Neuronal stem cell (in vitro differentiated cells): ENCODE data around the gene ANKS1A.
A peak's percentile ranks its signal among the peaks of the same experiment; 100 is the strongest.

ENCODE experiments used
- DNase-seq: peaks from one replicate; pipeline ENCODE4 v3.0.0-alpha.2; 2013; ENCODE audit warnings: low spot score
- H2AFZ ChIP-seq: one replicate; pipeline ENCODE4 v1.6.1; 2013; ENCODE audit warnings: mild to moderate bottlenecking, low read length, inconsistent platforms
- H2AK5ac ChIP-seq: 2 replicates; pipeline ENCODE4 v1.6.1; 2013; ENCODE audit warnings: low read depth, mild to moderate bottlenecking, inconsistent platforms, low read length, moderate library complexity, mixed read lengths
- H2BK120ac ChIP-seq: 2 replicates; pipeline ENCODE4 v1.6.1; 2013; ENCODE audit warnings: low read depth, mild to moderate bottlenecking, inconsistent platforms, low read length, moderate library complexity, mixed read lengths
- H2BK12ac ChIP-seq: one replicate; pipeline ENCODE4 v1.6.1; 2013; ENCODE audit warnings: low read length, inconsistent platforms
- H2BK15ac ChIP-seq: 2 replicates; pipeline ENCODE4 v1.6.1; 2013; ENCODE audit warnings: mild to moderate bottlenecking, low read length, inconsistent platforms, mixed read lengths
- H2BK5ac ChIP-seq: one replicate; pipeline ENCODE4 v1.6.1; 2013; ENCODE audit warnings: inconsistent platforms, mild to moderate bottlenecking, low read length, moderate library complexity
- H3K14ac ChIP-seq: one replicate; pipeline ENCODE4 v1.6.1; 2013; ENCODE audit warnings: low read length, inconsistent platforms
- H3K18ac ChIP-seq: 2 replicates; pipeline ENCODE4 v1.6.1; 2013; ENCODE audit warnings: low read length, inconsistent platforms
- H3K23ac ChIP-seq: 2 replicates; pipeline ENCODE4 v1.6.1; 2013; ENCODE audit warnings: low read depth, mild to moderate bottlenecking, mixed read lengths, low read length, inconsistent platforms; ENCODE audit not compliant: poor library complexity
- H3K27ac ChIP-seq: replicated peaks from 3 replicates; pipeline ENCODE4 v1.5.1; 2013; ENCODE audit warnings: low read length, inconsistent platforms
- H3K27me3 ChIP-seq, 3 experiments: 2 replicates each; pipeline ENCODE4 v1.6.1; 2013; ENCODE audit warnings: low read length in 3 of 3, mild to moderate bottlenecking in 2 of 3, inconsistent platforms in 1 of 3, low read depth in 1 of 3, mixed read lengths in 1 of 3, moderate library complexity in 1 of 3; ENCODE audit not compliant: control insufficient read depth in 3 of 3, insufficient read depth in 3 of 3
- H3K36me3 ChIP-seq, 2 donors: replicated peaks in 1 of 2; 2 replicates each; pipeline ENCODE4 v1.6.1; 2013; ENCODE audit warnings: low read length in 2 of 2; ENCODE audit not compliant: control insufficient read depth in 2 of 2, insufficient read depth in 2 of 2
- H3K4ac ChIP-seq: 2 replicates; pipeline ENCODE4 v1.6.1; 2013; ENCODE audit warnings: inconsistent platforms, mild to moderate bottlenecking, low read length, moderate library complexity
- H3K4me1 ChIP-seq, 2 donors: 1 replicate in 1 of 2; 2 replicates in 1 of 2; pipeline ENCODE4 v1.6.1; 2013; ENCODE audit warnings: low read length in 2 of 2, low read depth in 1 of 2; ENCODE audit not compliant: control insufficient read depth in 2 of 2, insufficient read depth in 1 of 2
- H3K4me2 ChIP-seq: one replicate; pipeline ENCODE4 v1.6.1; 2013; ENCODE audit warnings: mild to moderate bottlenecking, low read length, inconsistent platforms; ENCODE audit not compliant: insufficient read depth, poor library complexity, severe bottlenecking
- H3K4me3 ChIP-seq, 2 donors: 2 replicates each; pipeline ENCODE4 v1.5.1; 2013; ENCODE audit warnings: low read length in 2 of 2, mild to moderate bottlenecking in 2 of 2, inconsistent platforms in 1 of 2, moderate library complexity in 1 of 2
- H3K79me1 ChIP-seq: one replicate; pipeline ENCODE4 v1.6.1; 2013; ENCODE audit warnings: low read depth, mild to moderate bottlenecking, inconsistent platforms, low read length, moderate library complexity
- H3K9ac ChIP-seq: one replicate; pipeline ENCODE4 v1.6.1; 2013; ENCODE audit warnings: mild to moderate bottlenecking, low read depth, low read length, inconsistent platforms; ENCODE audit not compliant: poor library complexity
- H3K9me3 ChIP-seq, 2 donors: replicated peaks in 1 of 2; 2 replicates each; pipeline versions ENCODE3 to v1.6.1; 2013; ENCODE audit warnings: low read length in 2 of 2, mild to moderate bottlenecking in 2 of 2, inconsistent platforms in 1 of 2, low read depth in 1 of 2, mixed read lengths in 1 of 2, moderate library complexity in 1 of 2; ENCODE audit not compliant: control insufficient read depth in 2 of 2, insufficient read depth in 1 of 2
- H4K8ac ChIP-seq: one replicate; pipeline ENCODE4 v1.6.1; 2013; ENCODE audit warnings: low read depth, mild to moderate bottlenecking, inconsistent platforms, low read length, moderate library complexity
- H4K91ac ChIP-seq: one replicate; pipeline ENCODE4 v1.6.1; 2013; ENCODE audit warnings: low read length, low read depth, mild to moderate bottlenecking, inconsistent platforms; ENCODE audit not compliant: poor library complexity
- WGBS, 2 donors: extraction: QIAGEN DNeasy Blood & Tissue Kit; methylation state at CpG; one replicate each; pipeline ENCODE4 v1.1.7; 2013; ENCODE audit warnings: missing lambda C conversion rate in 2 of 2, mixed read lengths in 1 of 2; ENCODE audit not compliant: insufficient read length in 2 of 2, insufficient replicate concordance in 1 of 2; ENCODE audit errors: extremely low coverage in 2 of 2; 5-methylcytosine and 5-hydroxymethylcytosine counted together

Gene ANKS1A

GRCh38 chr6:35068206-35068605 is 179.2 kb downstream of the ANKS1A start:
- H3K4me2 ChIP-seq, result no peak overlapping the region
- no peaks in the 10 kb centered on the region for H3K79me1 ChIP-seq
- peak overlapping the region; percentile 60 for H3K18ac ChIP-seq
- WGBS, 2 donors, result no CpG with 5 or more reads among the region's 9 CpGs
- H3K14ac ChIP-seq, result peak overlapping the region; percentile 40
- no peak overlapping the region for H2AFZ ChIP-seq
- no peak overlapping the region for H4K91ac ChIP-seq
- H2BK12ac ChIP-seq, result no peak overlapping the region
- H3K36me3 ChIP-seq, result peaks cover 7 to 12% of the 10 kb centered on the region in 2 donors
- no peaks in the 10 kb centered on the region for H3K9me3 ChIP-seq
- H3K4me3 ChIP-seq, result no peak overlapping the region
- no peak overlapping the region for H3K4ac ChIP-seq
- H3K27ac ChIP-seq, result no peak overlapping the region
- no peak overlapping the region for H3K9ac ChIP-seq
- no peak overlapping the region for H2BK15ac ChIP-seq
- no peak overlapping the region for H2AK5ac ChIP-seq
- H3K4me1 ChIP-seq, result peaks cover 2 to 8% of the 10 kb centered on the region in 2 donors
- H2BK5ac ChIP-seq, result no peak overlapping the region
- H3K23ac ChIP-seq, result peak overlapping the region; percentile 47
- no peak overlapping the region for H2BK120ac ChIP-seq
- DNase-seq, result no peak
- no peak overlapping the region for H4K8ac ChIP-seq
- no peaks in the 10 kb centered on the region for H3K27me3 ChIP-seq

GRCh38 chr6:35068644-35069043 is 179.6 kb downstream of the ANKS1A start:
- H3K9me3 ChIP-seq, result no peaks in the 10 kb centered on the region
- no peak overlapping the region for H2BK15ac ChIP-seq
- no peaks in the 10 kb centered on the region for H3K79me1 ChIP-seq
- no peak overlapping the region for H3K4me3 ChIP-seq
- peaks cover 2 to 8% of the 10 kb centered on the region in 2 donors for H3K4me1 ChIP-seq
- H2AK5ac ChIP-seq, result no peak overlapping the region
- no peak overlapping the region for H2BK5ac ChIP-seq
- H3K36me3 ChIP-seq, result peaks cover 7 to 9% of the 10 kb centered on the region in 2 donors
- H3K27ac ChIP-seq, result no peak overlapping the region
- H2BK120ac ChIP-seq, result no peak overlapping the region
- no peak overlapping the region for H3K4ac ChIP-seq
- H3K4me2 ChIP-seq, result no peak overlapping the region
- no peak overlapping the region for H4K8ac ChIP-seq
- no peak for DNase-seq
- no peak overlapping the region for H2BK12ac ChIP-seq
- H3K9ac ChIP-seq, result no peak overlapping the region
- no CpG with 5 or more reads among the region's 7 CpGs for WGBS, 2 donors
- no peak overlapping the region for H4K91ac ChIP-seq
- no peaks in the 10 kb centered on the region for H3K27me3 ChIP-seq
- H2AFZ ChIP-seq, result no peak overlapping the region
- peak overlapping the region; percentile 40 for H3K14ac ChIP-seq
- H3K18ac ChIP-seq, result no peak overlapping the region
- H3K23ac ChIP-seq, result no peak overlapping the region

GRCh38 chr6:35069262-35069661 is 180.2 kb downstream of the ANKS1A start:
- H2AK5ac ChIP-seq, result no peak overlapping the region

GRCh38 chr6:35070111-35070510 is 181.1 kb downstream of the ANKS1A start:
- Histone ChIP-seq H2BK15ac (no peak overlapping the region), H3K9me3 (no peaks in the 10 kb centered on the region), H3K18ac (no peak overlapping the region), H3K4me1 (peaks cover 2 to 8% of the 10 kb centered on the region in 2 donors), H2BK120ac (no peak overlapping the region), H3K4me3 (no peak overlapping the region), H4K8ac (no peak overlapping the region), H3K14ac (no peak overlapping the region), H3K4me2 (no peak overlapping the region), H2BK12ac (no peak overlapping the region), H2AFZ (no peak overlapping the region), H4K91ac (no peak overlapping the region), H3K27me3 (no peaks in the 10 kb centered on the region), H2AK5ac (no peak overlapping the region), H3K4ac (no peak overlapping the region), H3K9ac (no peak overlapping the region), H3K27ac (no peak overlapping the region), H3K36me3 (peaks cover 7% of the 10 kb centered on the region in 2 donors), H3K23ac (no peak overlapping the region), H2BK5ac (no peak overlapping the region), H3K79me1 (no peaks in the 10 kb centered on the region)
- no peak for DNase-seq
- no CpG with 5 or more reads among the region's 2 CpGs for WGBS, 2 donors

More at GRCh38 chr6:35069262-35069661, 180.2 kb downstream of the ANKS1A start:
- H2AFZ ChIP-seq, result no peak overlapping the region
- no peak overlapping the region for H3K27ac ChIP-seq
- no peak overlapping the region for H2BK120ac ChIP-seq
- no peak overlapping the region for H3K4me3 ChIP-seq
- H3K18ac ChIP-seq, result no peak overlapping the region
- H2BK5ac ChIP-seq, result no peak overlapping the region
- no peak overlapping the region for H3K9ac ChIP-seq
- peaks cover 7 to 9% of the 10 kb centered on the region in 2 donors for H3K36me3 ChIP-seq
- no peak overlapping the region for H4K8ac ChIP-seq
- H3K23ac ChIP-seq, result no peak overlapping the region
- H4K91ac ChIP-seq, result no peak overlapping the region
- no peak overlapping the region for H2BK12ac ChIP-seq
- peaks cover 2 to 8% of the 10 kb centered on the region in 2 donors for H3K4me1 ChIP-seq
- no CpG with 5 or more reads among the region's 2 CpGs for WGBS, 2 donors
- H3K9me3 ChIP-seq, result no peaks in the 10 kb centered on the region
- no peaks in the 10 kb centered on the region for H3K79me1 ChIP-seq
- H3K4ac ChIP-seq, result no peak overlapping the region
- no peak overlapping the region for H3K4me2 ChIP-seq
- no peak overlapping the region for H2BK15ac ChIP-seq
- H3K27me3 ChIP-seq, result no peaks in the 10 kb centered on the region
- no peak overlapping the region for H3K14ac ChIP-seq
- no peak for DNase-seq
